HG02798 (cell line): ENCODE data around the gene SLF2.

Source experiments
- ATAC-seq: cut with Tn5 transposase; IDR thresholded peaks from one replicate; pipeline ENCODE4 v1.9.1; 2021; ENCODE audit warnings: mild to moderate bottlenecking; ENCODE audit not compliant: unreplicated experiment, poor library complexity

SLF2 gene

DNA sequence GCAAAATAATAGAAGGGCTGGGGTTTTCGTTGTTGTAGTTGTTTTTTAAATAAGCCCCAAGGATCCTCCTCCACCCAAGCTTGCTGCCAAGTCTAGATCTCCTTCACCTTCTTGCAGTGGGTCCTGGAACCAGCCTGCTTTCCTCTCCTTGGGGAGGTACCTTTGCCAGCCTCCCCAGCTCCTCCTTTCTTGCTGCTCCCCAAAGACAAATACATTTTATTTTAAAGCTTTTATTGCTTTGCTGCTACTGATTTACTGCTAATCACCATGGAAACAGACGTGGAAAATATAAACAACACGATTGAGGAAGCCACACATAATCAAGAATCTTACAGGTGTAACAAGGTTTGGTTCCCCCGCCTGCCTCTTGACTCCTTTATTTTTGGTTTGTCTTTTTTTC, 17.4 kb upstream of the SLF2 start:
- no peak for ATAC-seq

DNA sequence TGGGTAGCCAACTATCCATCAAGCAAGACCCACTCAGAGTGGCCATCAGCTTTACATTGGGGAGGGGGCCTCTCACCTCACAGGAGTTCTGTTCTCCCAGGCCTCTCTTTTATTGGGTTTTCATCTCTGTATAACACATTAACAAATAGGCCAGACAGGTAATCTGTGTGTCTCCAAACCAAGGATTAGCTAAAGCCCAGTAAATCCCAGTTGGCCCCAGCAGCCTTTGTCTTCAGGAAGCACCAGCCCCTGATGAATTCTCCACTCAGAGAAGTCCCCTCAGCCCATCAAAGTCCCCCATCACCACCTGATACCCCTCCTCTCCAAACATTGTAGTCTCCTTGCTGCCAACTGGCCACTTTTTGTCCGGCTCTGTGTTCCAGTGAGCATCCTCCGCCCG, 16.9 kb upstream of the SLF2 start:
- ATAC-seq: no peak

DNA sequence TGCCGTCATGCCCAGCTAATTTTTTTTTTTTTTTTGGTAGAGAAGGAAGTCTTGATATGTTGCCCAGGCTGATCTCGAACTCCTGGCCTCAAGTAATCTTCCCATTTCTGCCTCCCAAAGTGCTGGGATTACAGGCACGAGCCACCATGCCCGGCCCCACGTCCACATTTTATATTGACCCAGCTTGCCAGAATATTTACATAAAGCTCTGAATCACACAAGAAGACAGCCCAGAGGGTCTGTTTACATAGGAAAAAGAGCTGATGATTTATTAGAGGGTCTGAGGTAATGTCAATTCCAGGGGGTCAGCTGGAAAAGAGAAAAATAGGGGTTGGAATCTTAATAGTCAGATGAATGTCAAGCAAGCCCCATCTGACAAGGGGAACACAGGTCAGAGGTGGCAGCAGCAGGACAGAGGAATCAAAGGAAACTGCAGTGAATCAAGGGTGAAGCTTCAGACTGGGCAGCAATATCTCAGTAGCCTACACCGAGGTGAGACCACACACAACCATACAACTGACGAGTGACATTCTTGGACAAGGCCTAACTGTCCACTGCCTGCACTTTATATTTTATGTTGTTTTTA, 15.8 kb upstream of the SLF2 start:
- no peak for ATAC-seq

GRCh38 chr10:100897976-100898375, 14.8 kb upstream of the SLF2 start:
- ATAC-seq: no peak

DNA sequence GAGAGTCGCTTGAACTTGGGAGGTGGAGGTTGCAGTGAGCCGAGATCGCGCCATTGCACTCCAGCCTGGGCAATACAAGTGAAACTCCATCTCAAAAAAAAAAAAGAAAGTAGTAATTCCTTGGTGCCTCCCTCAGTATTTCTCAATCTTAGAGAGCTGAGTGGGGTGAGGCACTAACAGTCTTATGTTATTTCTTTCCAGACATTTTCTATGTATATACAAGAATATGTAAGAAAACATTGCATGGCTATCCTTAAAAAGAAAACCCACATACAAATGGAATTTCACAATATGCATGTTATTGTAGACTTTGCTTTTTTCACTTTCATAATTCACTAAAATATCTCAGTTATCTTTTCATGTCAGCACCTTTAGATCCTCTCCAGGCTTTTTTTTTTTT, 13.6 kb upstream of the SLF2 start:
- no peak for ATAC-seq

GRCh38 chr10:100901051-100901450, 11.7 kb upstream of the SLF2 start:
- ATAC-seq: no peak

GRCh38 chr10:100902622-100903021, 10.1 kb upstream of the SLF2 start:
- ATAC-seq: no peak

DNA sequence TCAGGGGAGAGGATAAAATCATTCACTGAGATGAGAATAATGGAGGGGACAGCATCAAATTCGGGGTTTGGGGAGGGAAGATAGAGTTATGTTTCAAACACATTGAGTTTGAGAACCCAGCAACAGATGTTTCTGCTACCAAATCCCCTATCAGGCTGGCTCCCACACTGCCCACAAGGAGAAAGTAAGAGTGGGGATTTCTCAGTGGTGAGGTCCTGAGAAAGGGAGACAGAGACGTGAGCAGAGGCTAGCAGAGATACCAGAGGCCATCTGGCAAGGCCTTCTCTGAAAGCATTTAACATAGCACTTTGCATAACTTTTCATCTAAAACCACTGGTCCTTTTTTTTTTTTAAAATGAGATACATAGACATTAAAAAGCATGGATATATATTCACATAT, 7.8 kb upstream of the SLF2 start:
- peak; percentile 61 for ATAC-seq

DNA sequence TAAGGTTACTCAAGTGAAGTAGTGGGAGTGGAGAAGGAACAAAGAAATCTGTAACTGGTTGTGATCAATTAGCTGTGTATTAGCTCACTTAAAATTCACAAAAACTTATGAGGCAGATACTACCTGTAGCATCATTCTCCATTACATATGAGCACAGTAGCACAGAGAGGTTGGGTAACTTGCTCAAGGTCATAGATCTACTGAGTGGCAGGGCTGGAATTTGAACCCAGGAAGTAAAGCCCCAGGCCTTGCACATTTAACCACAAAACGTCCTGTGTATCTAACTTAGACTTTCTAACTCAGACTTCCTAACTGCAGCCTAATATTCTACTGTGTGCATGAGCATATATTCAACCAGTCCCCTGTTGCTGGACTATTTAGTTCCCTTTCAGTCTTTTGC, 5.6 kb upstream of the SLF2 start:
- no peak for ATAC-seq

DNA sequence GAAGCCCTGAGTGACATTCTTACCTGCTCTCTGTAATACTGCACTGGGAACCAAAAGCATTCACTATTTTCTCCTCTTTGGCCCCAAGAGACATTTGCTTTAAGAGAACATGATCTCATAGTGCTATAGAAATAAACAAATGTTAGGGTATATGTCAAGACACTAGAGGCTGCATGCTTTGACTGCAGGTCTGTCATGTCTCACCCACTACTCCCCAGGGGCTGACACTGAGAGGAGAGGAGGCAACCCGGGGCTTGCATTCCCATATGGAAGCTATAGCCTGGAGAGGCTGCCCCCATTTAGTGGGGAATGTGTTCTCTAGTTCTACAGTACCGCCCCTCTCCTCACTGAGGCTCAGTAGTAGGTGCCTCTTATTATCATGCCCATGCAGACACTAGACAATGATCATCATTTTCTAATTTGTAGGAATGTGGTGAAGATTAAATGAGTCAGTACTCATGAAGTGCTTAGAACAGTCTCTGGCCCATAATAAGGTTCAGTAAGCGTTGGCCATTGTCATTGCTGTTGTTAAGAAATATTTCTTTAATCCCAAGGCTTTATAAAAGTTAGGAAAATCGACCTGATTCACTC, 4.9 kb upstream of the SLF2 start:
- no peak for ATAC-seq

- ATAC-seq: no peak
Measured at GRCh38 chr10:100908378-100908777, 4.4 kb upstream of the SLF2 start.

DNA sequence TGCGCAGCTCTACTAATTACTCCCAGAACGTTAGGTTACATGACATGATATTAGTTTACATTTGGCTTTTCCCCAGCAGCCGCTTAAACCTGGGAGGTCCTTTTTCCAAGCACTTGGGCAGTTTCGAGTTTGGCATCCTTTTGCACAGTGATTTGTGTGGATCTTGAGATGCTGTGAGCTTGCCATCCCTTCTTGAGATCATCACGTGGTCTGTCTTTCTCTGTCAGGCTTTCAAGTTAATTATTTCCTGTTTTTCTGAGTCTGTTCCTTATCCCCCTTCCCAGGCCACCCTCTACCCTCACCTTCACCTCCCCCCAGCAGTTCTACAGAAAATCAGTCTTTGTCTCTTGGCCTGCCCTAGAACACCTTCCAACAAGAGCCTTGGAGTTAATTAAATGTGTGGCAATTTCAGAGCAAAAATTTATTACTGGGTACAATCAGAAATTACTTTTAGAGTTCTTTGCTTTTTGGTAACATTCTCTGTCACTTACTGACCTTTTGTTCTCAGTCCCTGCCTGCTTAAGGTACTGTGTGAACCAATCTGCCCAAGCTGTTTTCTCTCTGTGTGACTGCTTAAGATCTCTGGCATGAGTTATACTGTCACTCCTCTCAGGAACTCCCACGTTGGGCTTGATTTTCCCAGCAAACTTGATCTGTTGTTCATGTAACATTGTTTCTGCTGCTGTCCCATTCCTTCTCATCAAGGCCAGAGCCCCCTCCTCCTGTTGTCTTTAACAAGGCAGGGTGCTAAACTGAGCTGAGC, 3.1 kb upstream of the SLF2 start:
- no peak for ATAC-seq

GRCh38 chr10:100911472-100911871, 1.3 kb upstream of the SLF2 start:
- ATAC-seq: no peak

- no peak for ATAC-seq
Measured at GRCh38 chr10:100912013-100912604, 654 bp upstream of the SLF2 start.

DNA sequence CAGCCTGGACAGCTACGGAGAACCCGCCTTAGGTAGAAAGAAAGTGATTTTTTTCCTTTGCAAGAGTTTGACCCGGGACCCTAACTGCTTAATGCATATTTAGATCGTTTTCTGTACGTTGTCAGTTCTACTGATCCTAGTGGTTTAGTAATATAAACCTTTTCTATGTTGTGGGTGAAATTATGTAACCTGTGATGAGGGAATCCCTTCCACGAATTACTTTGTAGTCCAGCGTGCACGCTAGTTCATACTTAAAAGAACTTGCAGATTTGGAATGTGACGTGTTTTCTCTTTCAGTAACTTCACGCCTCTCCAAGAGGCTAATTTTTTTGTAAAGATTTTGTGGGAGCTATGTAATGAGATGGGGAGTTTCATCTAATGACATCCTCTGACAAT, 705 bp downstream of the SLF2 start:
- ATAC-seq: no peak

GRCh38 chr10:100917071-100917470, 4.3 kb downstream of the SLF2 start:
- ATAC-seq: no peak

- ATAC-seq: no peak
Measured at GRCh38 chr10:100923580-100923979, 10.8 kb downstream of the SLF2 start.

GRCh38 chr10:100927266-100927665, 14.5 kb downstream of the SLF2 start:
- ATAC-seq: no peak

- ATAC-seq: no peak
Measured at GRCh38 chr10:100928039-100928438, 15.3 kb downstream of the SLF2 start.

GRCh38 chr10:100930368-100930767, 17.6 kb downstream of the SLF2 start:
- no peak for ATAC-seq

GRCh38 chr10:100934084-100934659, 21.4 kb downstream of the SLF2 start:
- no peak for ATAC-seq
